Loucy (cell line): ENCODE measurements around the gene EFTUD2.

Experiments used
- H2AFZ ChIP-seq: fragments of 200-600 bp; sonication (generic); 2 replicates; pipeline ENCODE4 v1.6.0; 2016; ENCODE audit warnings: antibody characterized with exemption, mild to moderate bottlenecking, low read length, moderate library complexity
- H3F3A ChIP-seq: fragments of 200-600 bp; 2 replicates; pipeline ENCODE4 v1.6.0; 2016; ENCODE audit warnings: antibody characterized with exemption, low read depth, mild to moderate bottlenecking
- H3K27me3 ChIP-seq: fragments of 200-600 bp; sonication (generic); 2 replicates; pipeline ENCODE4 v1.6.1; 2014; ENCODE audit warnings: low read length, mild to moderate bottlenecking; ENCODE audit not compliant: insufficient read depth, poor library complexity, severe bottlenecking
- H3K36me3 ChIP-seq: fragments of 200-600 bp; sonication (generic); 2 replicates; pipeline ENCODE4 v1.6.1; 2016; ENCODE audit warnings: low read length; ENCODE audit not compliant: insufficient read depth
- H3K4me1 ChIP-seq: fragments of 200-600 bp; sonication (generic); 2 replicates; pipeline ENCODE4 v1.5.1; 2014; ENCODE audit warnings: low read length, mild to moderate bottlenecking; ENCODE audit not compliant: insufficient read depth, poor library complexity, severe bottlenecking
- H3K4me2 ChIP-seq: fragments of 200-600 bp; sonication (generic); 2 replicates; pipeline ENCODE4 v1.6.0; 2014; ENCODE audit warnings: antibody characterized with exemption, low read length, low read depth, mild to moderate bottlenecking; ENCODE audit not compliant: poor library complexity, severe bottlenecking
- H3K4me3 ChIP-seq: fragments of 200-600 bp; sonication (generic); 2 replicates; pipeline ENCODE4 v1.5.1; 2014; ENCODE audit warnings: low read length, mild to moderate bottlenecking, mixed read lengths; ENCODE audit not compliant: poor library complexity, severe bottlenecking
- H3K79me2 ChIP-seq: fragments of 200-600 bp; sonication (generic); 2 replicates; pipeline ENCODE4 v1.6.1; 2014; ENCODE audit warnings: low read length; ENCODE audit not compliant: insufficient read depth
- H3K9ac ChIP-seq: fragments of 200-600 bp; sonication (generic); 2 replicates; pipeline ENCODE4 v1.6.0; 2014; ENCODE audit warnings: mild to moderate bottlenecking, low read depth, low read length, moderate library complexity; ENCODE audit not compliant: poor library complexity, severe bottlenecking
- H3K9me2 ChIP-seq: fragments of 200-600 bp; sonication (generic); replicated peaks from 2 replicates; pipeline ENCODE4 v1.6.1; 2016; ENCODE audit warnings: low read depth, low read length, mixed read lengths
- H3K9me3 ChIP-seq: fragments of 200-600 bp; sonication (generic); 2 replicates; pipeline ENCODE4 v1.6.1; 2014; ENCODE audit warnings: mild to moderate bottlenecking, antibody characterized with exemption, low read length, low read depth; ENCODE audit not compliant: insufficient read depth
- H4K20me1 ChIP-seq: fragments of 200-600 bp; sonication (generic); 2 replicates; pipeline ENCODE4 v1.6.0; 2014; ENCODE audit warnings: antibody characterized with exemption, low read length, mild to moderate bottlenecking; ENCODE audit not compliant: insufficient read depth, poor library complexity, severe bottlenecking
- EZH2phosphoT487 ChIP-seq: fragments of 200-600 bp; IDR thresholded peaks from 2 replicates; pipeline ENCODE4 v1.6.1; 2018; ENCODE audit warnings: antibody characterized with exemption, mild to moderate bottlenecking, moderate library complexity, borderline replicate concordance
- TF ChIP-seq, protein P1 (sequence below): fragments of 200-600 bp; sonication (generic); conservative IDR thresholded peaks from 2 replicates; pipeline ENCODE4 v1.5.1; 2014; ENCODE audit warnings: mild to moderate bottlenecking, antibody characterized with exemption, low read length

EFTUD2 gene

DNA sequence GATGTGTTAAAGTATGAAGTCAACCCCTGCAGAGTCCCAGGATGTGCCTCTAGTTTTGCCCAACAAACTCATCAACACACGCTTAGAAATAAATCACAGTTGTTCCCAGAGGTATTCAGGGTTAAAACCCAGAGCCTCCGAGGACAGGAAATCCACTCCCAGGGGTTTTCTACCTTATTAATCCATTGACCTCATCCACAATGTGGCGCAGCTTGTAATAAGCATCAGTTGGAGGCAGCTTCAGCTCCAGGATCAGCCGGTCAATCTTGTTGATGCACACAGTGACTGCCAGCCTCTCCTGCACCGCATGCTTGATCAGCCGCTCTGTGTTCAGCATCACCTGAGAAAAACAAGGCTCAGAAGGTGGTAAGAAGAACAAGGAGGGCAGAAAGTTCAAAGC, 23.5 kb downstream of the EFTUD2 start:
- Histone ChIP-seq H4K20me1 (peaks cover 3% of the 10 kb centered on the region), H3K27me3 (no peaks in the 10 kb centered on the region), H3K4me3 (no peak overlapping the region), H3K36me3 (peaks cover 78% of the 10 kb centered on the region), H3K79me2 (no peaks in the 10 kb centered on the region), H3K9me2 (no peaks in the 10 kb centered on the region), H3K9ac (no peak overlapping the region), H3K4me1 (no peaks in the 10 kb centered on the region), H3K9me3 (no peaks in the 10 kb centered on the region), H3F3A (no peaks in the 10 kb centered on the region), H3K4me2 (no peak overlapping the region), H2AFZ (no peak overlapping the region)
- TF ChIP-seq, protein P1, sequence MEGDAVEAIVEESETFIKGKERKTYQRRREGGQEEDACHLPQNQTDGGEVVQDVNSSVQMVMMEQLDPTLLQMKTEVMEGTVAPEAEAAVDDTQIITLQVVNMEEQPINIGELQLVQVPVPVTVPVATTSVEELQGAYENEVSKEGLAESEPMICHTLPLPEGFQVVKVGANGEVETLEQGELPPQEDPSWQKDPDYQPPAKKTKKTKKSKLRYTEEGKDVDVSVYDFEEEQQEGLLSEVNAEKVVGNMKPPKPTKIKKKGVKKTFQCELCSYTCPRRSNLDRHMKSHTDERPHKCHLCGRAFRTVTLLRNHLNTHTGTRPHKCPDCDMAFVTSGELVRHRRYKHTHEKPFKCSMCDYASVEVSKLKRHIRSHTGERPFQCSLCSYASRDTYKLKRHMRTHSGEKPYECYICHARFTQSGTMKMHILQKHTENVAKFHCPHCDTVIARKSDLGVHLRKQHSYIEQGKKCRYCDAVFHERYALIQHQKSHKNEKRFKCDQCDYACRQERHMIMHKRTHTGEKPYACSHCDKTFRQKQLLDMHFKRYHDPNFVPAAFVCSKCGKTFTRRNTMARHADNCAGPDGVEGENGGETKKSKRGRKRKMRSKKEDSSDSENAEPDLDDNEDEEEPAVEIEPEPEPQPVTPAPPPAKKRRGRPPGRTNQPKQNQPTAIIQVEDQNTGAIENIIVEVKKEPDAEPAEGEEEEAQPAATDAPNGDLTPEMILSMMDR: no peak
- no peak for TF ChIP-seq EZH2phosphoT487

DNA sequence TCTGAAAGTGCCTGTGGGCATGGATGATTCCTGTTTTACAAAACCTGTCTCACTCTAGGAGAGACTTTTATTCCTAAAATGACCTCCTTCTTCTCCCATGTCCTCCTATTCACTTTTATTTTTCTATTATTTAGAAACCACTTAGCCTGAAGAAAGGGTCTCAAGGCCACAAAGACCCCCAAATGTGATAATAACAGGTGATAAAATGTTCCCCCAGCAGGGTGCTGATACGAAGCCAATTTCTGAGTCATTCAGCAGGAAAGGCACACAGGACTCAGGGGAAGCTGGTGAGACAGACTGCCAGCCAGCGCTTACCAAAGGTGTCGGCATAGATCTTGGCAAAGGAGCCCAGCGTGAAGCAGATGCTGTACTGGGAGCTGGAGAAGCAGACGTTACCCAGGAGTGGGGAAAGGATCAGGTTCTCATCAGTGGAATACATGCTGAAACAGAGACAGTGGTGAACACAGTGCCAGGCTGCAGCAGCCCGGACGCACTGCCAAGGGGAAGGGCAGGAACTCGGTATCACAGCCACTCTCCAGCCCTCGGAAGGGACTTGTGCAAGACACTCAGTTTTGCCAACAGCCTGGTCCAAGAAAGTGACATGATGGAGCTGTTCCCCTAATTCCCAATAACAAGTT, 27.0 kb downstream of the EFTUD2 start:
- Histone ChIP-seq H3K9me3 (no peaks in the 10 kb centered on the region), H3F3A (no peaks in the 10 kb centered on the region), H3K36me3 (peaks cover 80% of the 10 kb centered on the region), H4K20me1 (no peaks in the 10 kb centered on the region), H3K9me2 (no peaks in the 10 kb centered on the region), H3K79me2 (no peaks in the 10 kb centered on the region), H3K9ac (no peak overlapping the region), H3K4me1 (no peaks in the 10 kb centered on the region), H3K4me3 (no peak overlapping the region), H3K4me2 (no peak overlapping the region), H2AFZ (no peak overlapping the region), H3K27me3 (no peaks in the 10 kb centered on the region)
- TF ChIP-seq EZH2phosphoT487: no peak
- TF ChIP-seq, protein P1: no peak

DNA sequence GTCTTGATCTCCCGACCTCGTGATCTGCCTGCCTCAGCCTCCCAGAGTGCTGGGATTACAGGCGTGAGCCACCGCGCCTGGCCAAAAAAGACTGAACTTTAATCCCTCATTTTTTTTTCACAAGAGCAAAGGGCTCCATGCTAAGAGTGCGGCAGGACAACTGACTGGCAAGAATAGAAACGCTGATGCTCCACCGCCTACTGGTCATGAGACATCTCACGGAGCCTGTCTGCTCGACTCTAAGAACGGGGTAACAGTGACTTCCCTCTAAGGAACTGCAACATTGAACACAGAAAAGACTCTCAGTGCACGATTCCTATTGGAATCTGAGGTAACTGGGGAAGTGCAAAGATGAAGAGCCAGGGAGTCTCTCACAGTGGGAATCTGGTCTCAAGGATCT, 27.7 kb downstream of the EFTUD2 start:
- no peak for TF ChIP-seq EZH2phosphoT487
- TF ChIP-seq, protein P1: no peak
- H2AFZ ChIP-seq: no peak overlapping the region
- no peak overlapping the region for H3K9ac ChIP-seq
- H3K4me3 ChIP-seq: no peak overlapping the region
- no peaks in the 10 kb centered on the region for H3K9me3 ChIP-seq
- H3K79me2 ChIP-seq: no peaks in the 10 kb centered on the region
- H3K9me2 ChIP-seq: no peaks in the 10 kb centered on the region
- peaks cover 82% of the 10 kb centered on the region for H3K36me3 ChIP-seq
- no peaks in the 10 kb centered on the region for H4K20me1 ChIP-seq
- no peak overlapping the region for H3K4me2 ChIP-seq
- no peaks in the 10 kb centered on the region for H3K27me3 ChIP-seq
- H3F3A ChIP-seq: no peaks in the 10 kb centered on the region
- no peaks in the 10 kb centered on the region for H3K4me1 ChIP-seq
